DMS153 (cell line): ENCODE data around the gene SMAP2.
"Not testable (repeated sequence)": the region's sequence is repeated elsewhere in the genome, so short reads cannot be mapped to it uniquely, and the experiment has no call there.

Experiments used
- DNase-seq: peaks from one replicate; lab custom pipeline; 2025; lab: John Stamatoyannopoulos, UW

The SMAP2 gene

GRCh38 chr1:40372658-40373322 lies 737 bp upstream of the SMAP2 start:
- DNase-seq, result no peak

DNA sequence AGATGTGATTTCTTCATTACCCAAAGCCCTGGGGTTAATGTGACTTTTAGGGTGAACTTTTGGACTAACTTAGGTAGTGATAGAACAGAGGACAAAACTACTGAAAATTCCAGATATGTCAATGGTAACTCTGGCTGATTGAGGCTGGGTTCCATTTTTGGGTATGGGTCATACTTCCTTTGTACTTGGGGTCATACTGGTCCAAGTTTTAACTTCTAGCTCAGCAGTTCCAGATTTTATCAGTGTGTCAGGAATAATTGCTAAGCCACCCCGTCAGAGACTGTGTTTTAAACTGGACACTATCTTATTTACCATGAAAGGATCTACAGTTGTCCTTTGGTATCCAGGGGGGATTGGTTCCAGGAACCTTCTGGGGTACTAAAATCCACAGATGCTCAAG lies 4.0 kb downstream of the SMAP2 start:
- DNase-seq, result no peak

GRCh38 chr1:40379785-40380452 lies 6.4 kb downstream of the SMAP2 start:
- no peak for DNase-seq

DNA sequence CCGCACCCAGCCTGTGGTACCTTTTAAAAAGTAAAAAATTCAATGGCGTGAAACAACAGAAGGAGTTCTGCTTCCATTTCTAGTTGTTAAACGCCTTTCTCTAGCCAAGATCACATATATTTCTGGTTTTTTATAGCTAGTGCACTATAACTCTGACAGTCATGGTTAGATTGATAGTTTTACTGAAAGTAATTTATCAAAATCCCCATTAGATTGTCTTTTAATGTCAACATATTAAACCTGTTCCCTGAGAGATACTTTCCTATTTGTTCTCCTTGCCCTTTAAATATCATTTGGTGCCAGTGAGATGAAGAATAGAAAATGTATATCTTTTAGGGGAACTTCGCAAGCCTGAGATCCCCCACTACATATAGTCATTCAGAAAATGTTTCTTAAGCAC lies 7.3 kb downstream of the SMAP2 start:
- no peak for DNase-seq

GRCh38 chr1:40381268-40382107 lies 8.0 kb downstream of the SMAP2 start:
- DNase-seq, result peak; percentile 71

DNA sequence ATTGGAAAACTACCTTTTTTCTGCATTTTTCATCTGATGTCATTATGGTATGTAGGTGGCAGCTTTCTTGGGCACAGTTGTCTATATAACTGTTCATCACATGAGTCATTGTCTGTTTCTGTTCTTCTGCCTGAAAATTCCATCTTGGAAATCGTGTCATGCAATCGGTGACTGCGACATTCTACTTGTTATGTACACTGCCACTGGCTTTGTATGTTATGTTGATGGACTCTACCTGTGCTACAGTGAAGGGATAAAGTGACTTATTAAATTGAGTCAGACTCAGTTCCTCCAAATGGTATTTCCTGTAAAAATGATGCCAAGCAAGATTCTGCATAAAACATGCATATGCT lies 8.6 kb downstream of the SMAP2 start:
- DNase-seq, result no peak

- DNase-seq, result no peak
These were observed 9.1 kb downstream of the SMAP2 start for GRCh38 chr1:40382601-40383000.

GRCh38 chr1:40383095-40383487 lies 9.6 kb downstream of the SMAP2 start:
- DNase-seq, result no peak

- no peak for DNase-seq
These were observed 10.2 kb downstream of the SMAP2 start for GRCh38 chr1:40383488-40384412.

GRCh38 chr1:40384413-40384762 lies 10.9 kb downstream of the SMAP2 start:
- DNase-seq, result peak; percentile 35

GRCh38 chr1:40384887-40385286 lies 11.4 kb downstream of the SMAP2 start:
- DNase-seq, result no peak

DNA sequence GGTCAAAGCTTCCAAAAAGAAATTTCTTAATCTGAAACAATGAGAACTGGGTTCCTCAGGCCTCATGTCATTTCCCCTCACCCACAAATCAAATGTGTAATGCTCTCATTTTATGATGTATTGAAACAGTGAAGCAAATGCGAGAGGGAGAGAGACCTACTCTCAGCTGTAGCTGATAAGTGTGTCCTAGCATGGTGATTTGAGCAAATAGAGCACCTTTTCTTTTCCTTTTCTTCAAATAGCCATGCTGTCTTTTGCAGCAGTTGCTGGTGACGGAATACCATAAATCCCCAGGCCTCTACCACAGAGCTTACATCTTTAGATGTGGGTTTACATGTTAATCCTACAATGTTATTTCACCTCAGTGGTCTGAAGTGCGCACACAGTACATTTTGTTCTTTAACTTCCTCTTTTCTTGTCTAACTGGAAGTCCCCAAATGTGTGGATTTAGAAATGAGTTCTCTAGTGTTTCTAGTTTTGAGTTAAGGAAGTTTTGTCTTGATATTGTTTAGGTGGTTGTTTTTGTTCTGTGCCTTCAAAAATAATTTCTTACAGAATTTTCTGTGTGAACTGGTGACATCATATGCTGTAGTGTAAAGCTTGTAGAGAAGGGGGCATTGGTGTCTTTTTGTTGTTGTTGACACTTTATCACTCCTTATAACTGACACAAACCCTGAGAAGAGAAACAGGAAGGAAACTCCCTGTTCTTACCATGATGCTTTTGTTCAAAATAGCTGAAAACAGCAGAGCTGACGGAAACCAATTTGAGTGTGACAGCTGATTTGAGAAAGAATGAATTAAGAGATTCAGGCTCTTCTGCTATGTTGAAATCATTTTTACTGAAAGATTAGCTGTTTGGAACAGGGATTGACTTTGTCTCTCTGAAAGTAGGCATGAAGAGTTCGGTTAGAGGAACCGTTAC lies 12.2 kb downstream of the SMAP2 start:
- DNase-seq, result no peak

GRCh38 chr1:40386359-40386723 lies 12.8 kb downstream of the SMAP2 start:
- no peak for DNase-seq

GRCh38 chr1:40386796-40387195 lies 13.3 kb downstream of the SMAP2 start:
- DNase-seq, result no peak

GRCh38 chr1:40387381-40388306 lies 14.1 kb downstream of the SMAP2 start:
- DNase-seq, result not testable (repeated sequence)

DNA sequence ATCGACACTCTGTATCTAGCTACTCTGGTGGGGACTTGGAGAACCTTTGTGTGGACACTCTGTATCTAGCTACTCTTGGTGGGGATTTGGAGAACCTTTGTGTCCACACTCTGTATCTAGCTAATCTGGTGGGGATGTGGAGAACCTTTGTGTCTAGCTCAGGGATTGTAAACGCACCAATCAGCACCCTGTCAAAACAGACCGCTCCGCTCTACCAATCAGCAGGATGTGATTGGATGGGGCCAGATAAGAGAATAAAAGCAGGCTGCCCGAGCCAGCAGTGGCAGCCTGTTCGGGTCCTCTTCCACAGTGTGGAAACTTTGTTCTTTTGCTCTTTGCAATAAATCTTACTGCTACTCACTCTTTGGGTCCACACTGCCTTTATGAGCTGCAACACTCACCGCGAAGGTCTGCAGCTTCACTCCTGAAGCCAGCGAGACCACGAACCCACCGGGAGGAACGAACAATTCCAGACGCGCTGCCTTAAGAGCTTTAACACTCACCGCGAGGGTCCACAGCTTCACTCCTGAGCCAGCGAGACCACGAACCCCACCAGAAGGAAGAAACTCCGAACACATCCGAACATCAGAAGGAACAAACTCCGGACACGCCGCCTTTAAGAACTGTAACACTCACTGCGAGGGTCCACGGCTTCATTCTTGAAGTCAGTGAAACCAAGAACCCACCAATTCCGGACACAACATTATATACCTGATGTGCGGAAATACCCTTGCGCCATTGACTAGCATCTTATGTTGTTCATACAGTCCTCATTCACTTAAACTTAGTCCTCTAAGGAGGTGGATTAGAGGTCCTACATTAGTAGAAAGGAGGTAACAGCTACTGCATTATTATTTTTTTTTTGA lies 15.2 kb downstream of the SMAP2 start:
- DNase-seq, result not testable (repeated sequence)

GRCh38 chr1:40389322-40389803 lies 15.8 kb downstream of the SMAP2 start:
- DNase-seq, result no peak

- no peak for DNase-seq
These were observed 16.5 kb downstream of the SMAP2 start for GRCh38 chr1:40389871-40390560.
